ENCODE measurements around the gene RIMS4.

Gene RIMS4

DNA sequence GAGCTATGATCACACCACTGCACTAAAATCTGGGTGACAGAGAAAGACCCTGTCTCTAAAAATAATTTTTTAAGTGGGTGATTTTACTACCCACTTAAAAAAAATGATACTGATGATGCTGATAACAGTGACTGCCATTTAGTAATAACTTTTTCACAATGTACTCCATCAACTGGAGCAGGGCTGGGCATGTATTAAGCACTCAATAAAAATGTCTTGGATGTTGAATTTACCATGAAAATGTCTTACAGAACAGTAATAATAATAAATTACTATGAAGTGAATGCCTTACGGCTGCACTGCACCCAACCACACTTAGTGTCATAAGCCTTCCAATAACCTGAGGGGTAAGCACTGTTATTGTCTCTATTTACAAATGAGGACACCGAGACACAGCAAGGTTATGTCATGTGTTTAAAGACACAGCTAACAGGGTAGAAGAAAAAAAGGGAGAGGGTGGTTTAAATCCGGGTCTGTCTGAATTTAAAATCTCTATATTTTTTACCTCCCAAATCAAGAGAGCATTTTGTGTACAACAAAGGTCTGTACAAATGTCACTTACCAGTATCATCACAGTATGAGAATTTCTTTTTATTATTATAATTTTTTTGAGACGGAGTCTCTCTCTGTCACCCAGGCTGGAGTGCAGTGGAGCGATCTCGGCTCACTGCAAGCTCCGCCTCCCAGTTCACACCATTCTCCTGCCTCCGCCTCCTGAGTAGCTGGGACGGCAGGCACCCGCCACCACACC, 21.5 kb downstream of the RIMS4 start:
- H3K4me3 ChIP-seq (ENCODE audit: low read length): no peak overlapping the region
- TF ChIP-seq, protein P1, sequence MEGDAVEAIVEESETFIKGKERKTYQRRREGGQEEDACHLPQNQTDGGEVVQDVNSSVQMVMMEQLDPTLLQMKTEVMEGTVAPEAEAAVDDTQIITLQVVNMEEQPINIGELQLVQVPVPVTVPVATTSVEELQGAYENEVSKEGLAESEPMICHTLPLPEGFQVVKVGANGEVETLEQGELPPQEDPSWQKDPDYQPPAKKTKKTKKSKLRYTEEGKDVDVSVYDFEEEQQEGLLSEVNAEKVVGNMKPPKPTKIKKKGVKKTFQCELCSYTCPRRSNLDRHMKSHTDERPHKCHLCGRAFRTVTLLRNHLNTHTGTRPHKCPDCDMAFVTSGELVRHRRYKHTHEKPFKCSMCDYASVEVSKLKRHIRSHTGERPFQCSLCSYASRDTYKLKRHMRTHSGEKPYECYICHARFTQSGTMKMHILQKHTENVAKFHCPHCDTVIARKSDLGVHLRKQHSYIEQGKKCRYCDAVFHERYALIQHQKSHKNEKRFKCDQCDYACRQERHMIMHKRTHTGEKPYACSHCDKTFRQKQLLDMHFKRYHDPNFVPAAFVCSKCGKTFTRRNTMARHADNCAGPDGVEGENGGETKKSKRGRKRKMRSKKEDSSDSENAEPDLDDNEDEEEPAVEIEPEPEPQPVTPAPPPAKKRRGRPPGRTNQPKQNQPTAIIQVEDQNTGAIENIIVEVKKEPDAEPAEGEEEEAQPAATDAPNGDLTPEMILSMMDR (IDR thresholded peaks at IDR 0.05; ENCODE audit: insufficient read depth, low read depth, low read length, missing control alignments): no peak
- DNase-seq (ENCODE audit: low read depth): no peak

DNA sequence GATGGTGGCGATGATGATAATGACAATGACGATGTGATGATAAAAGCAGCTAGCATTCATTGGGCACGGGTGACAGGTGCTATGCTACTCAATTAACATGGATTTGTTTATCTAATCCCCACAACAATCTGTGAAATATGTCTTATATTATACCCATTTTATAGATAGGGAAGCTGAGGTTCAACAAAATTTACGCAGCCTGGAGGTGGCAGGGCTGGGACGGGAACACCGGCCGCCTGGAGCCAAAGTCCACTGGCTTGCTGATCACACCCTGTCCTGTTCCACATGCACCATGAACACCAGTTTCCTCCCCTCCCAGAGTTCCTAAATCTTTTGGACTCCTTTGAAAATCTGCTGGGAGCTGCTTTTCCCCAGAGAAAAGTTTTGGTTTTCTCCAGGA, 23.0 kb downstream of the RIMS4 start:
- no peak for DNase-seq (ENCODE audit: low read depth)
- TF ChIP-seq, protein P1 (IDR thresholded peaks at IDR 0.05; ENCODE audit: insufficient read depth, low read depth, low read length, missing control alignments): no peak

DNA sequence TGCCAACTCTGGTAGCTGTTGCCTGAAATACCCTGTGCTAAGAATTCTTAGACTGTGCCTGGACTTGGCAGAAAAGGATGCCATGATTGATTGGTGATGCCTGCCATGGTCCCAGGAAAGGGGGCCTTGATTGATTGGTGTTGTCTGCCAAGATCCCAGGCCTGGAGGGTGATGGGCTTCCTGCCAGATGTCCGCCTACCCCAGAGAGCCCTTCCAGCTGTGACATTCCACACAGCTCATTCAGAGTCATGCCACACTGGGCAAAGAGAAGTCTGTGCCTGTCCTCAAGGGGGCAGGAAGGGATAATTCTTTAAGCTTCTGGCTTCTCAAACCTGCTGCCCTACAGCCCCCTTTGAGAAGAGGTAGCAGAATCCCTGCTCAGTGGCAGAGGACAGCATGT, 24.6 kb downstream of the RIMS4 start:
- H3K4me3 ChIP-seq (ENCODE audit: low read length): no peak overlapping the region
- TF ChIP-seq, protein P1 (IDR thresholded peaks at IDR 0.05; ENCODE audit: insufficient read depth, low read depth, low read length, missing control alignments): no peak
- DNase-seq (ENCODE audit: low read depth): peak; percentile 25

More for the DNA sequence above, 23.0 kb downstream of the RIMS4 start:
- H3K4me3 ChIP-seq (ENCODE audit: low read length): no peak overlapping the region

DNA sequence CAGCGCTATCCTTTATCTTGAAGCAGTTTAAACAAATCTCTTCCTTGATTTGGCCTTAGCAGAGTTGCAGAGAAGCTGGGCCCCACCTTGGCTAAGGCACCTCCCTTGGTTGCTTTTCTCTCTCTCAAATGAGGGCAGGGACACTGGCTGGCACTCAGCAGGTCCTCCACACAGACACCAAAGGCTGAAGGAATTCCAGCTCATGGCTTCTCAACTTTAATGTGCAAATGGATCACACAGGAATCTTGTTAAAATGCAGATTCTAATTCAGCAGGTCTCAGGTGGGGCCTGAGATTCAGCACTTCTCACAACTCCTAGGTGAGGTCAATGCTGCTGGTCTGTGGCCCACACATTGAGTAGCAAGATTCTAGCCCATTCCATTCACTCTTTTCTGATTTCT, 25.7 kb downstream of the RIMS4 start:
- H3K4me3 ChIP-seq (ENCODE audit: low read length): no peak overlapping the region
- TF ChIP-seq, protein P1 (IDR thresholded peaks at IDR 0.05; ENCODE audit: insufficient read depth, low read depth, low read length, missing control alignments): no peak
- no peak for DNase-seq (ENCODE audit: low read depth)

DNA sequence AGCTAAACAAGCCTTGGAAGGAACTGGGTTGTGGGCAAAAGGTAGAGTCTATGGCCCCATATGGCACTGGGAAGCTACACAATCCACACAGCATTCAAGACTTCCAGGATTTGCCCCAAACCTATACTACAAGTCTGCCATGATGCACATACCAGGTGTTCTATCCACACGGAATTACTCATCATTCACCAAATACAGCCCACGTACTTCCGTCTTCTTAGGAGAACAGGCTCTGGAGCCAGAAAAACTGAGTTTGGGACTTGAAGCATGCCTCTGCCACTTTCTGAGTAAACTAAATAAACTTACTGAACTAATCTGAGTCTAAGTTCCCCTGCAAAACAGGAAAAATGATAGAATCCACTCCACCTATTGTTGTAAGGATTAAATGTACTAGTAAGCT, 28.6 kb downstream of the RIMS4 start:
- TF ChIP-seq, protein P1 (IDR thresholded peaks at IDR 0.05; ENCODE audit: insufficient read depth, low read depth, low read length, missing control alignments): no peak
- no peak overlapping the region for H3K4me3 ChIP-seq (ENCODE audit: low read length)
- DNase-seq (ENCODE audit: low read depth): peak; percentile 27

DNA sequence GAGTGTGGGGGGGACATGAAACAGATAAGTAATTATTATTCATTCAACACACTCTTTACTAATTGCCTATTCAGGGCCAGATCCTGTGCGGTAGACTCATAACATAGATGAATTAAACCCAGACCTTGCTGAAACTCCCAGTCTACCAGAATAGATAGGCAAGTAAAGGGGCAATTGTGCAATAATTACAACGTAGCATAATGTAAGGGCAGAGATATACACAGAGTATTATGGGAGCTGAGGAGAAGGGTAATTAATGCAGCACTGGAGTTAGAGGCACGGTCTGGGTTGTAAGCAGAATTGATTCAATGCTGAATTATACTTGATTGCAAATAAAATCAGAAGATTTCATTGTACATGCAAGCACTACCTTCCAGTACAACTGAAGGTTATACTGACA, 29.2 kb downstream of the RIMS4 start:
- no peak for DNase-seq (ENCODE audit: low read depth)
- H3K4me3 ChIP-seq (ENCODE audit: low read length): no peak overlapping the region
- TF ChIP-seq, protein P1 (IDR thresholded peaks at IDR 0.05; ENCODE audit: insufficient read depth, low read depth, low read length, missing control alignments): no peak

DNA sequence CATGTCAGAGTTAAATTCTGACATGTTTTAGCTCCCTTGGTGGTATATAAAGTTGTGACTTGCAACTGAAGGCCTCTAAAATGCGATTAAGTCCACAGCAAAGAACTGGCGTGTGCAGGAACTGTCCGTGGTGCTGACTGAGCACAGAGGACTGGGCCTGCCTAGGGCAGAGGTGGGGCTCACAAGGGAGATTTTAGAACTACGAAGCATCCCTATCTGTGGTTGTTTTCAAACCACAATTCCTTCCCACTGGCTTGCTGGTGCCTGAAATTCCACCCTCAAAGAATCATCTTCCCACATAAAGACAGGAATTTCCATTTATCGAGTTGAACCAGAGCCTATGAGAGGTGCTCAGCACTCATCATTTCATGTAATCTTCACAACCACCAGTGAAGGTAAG, 30.1 kb downstream of the RIMS4 start:
- DNase-seq (ENCODE audit: low read depth): peak; percentile 73
- no peak overlapping the region for H3K4me3 ChIP-seq (ENCODE audit: low read length)

More for the DNA sequence above, 30.1 kb downstream of the RIMS4 start:
- TF ChIP-seq, protein P1 (IDR thresholded peaks at IDR 0.05; ENCODE audit: insufficient read depth, low read depth, low read length, missing control alignments): no peak
